Vagina (tissue), 1 donor: ENCODE data around the gene SLC66A2. TPM values are rescaled to one million over a fixed set of nuclear protein-coding genes. Genes with fewer than 3 reads are reported as not detected.

Experiments used
- total RNA-seq: library from RNA; depleted of rRNA; stranded (reverse); fragments of >200 nt; gene quantifications from one replicate; pipeline ENCODE4 v1.2.3, GENCODE V29; 2016

Gene SLC66A2
- total RNA-seq, 1 donor from 2014 or later = 32.2 TPM

Other genes starting within 250 kb of the SLC66A2 start
- not detected for gene KCNG2, start 153.7 kb downstream of the SLC66A2 start, total RNA-seq
- 32.2 TPM for gene HSBP1L1, start 13.0 kb upstream of the SLC66A2 start, total RNA-seq
- 24.8 TPM for gene TXNL4A, start 36.9 kb upstream of the SLC66A2 start, total RNA-seq
- 30.2 TPM for gene RBFA, start 82.8 kb upstream of the SLC66A2 start, total RNA-seq
- 21.4 TPM for gene ADNP2, start 157.6 kb upstream of the SLC66A2 start, total RNA-seq